Neural crest cell (in vitro differentiated cells): ENCODE data around the gene KCNIP3. TPM values are rescaled to one million over a fixed set of nuclear protein-coding genes. Genes with fewer than 3 reads are reported as not detected.

Experiments
- DNase-seq: peaks from one replicate; pipeline ENCODE4 v3.0.0; 2021; ENCODE audit warnings: low read depth, mixed read lengths, low spot score
- H3K27ac Mint-ChIP-seq: one replicate; pipeline ENCODE4 v1.8.0; 2021; ENCODE audit warnings: mild to moderate bottlenecking, mixed read lengths; ENCODE audit not compliant: unreplicated experiment
- H3K27me3 Mint-ChIP-seq: 2 replicates; pipeline ENCODE4 v1.8.0; 2021; ENCODE audit warnings: low read depth, mild to moderate bottlenecking, mixed read lengths
- H3K36me3 Mint-ChIP-seq: 2 replicates; pipeline ENCODE4 v1.8.0; 2021; ENCODE audit warnings: low read depth, mild to moderate bottlenecking, mixed read lengths
- H3K4me1 Mint-ChIP-seq: 2 replicates; pipeline ENCODE4 v1.8.0; 2021; ENCODE audit warnings: mixed read lengths
- H3K4me3 Mint-ChIP-seq: one replicate; pipeline ENCODE4 v1.8.0; 2021; ENCODE audit warnings: mild to moderate bottlenecking, mixed read lengths
- H3K9me3 Mint-ChIP-seq: 2 replicates; pipeline ENCODE4 v1.8.0; 2021; ENCODE audit warnings: mixed read lengths
- CTCF ChIP-seq: fragments of 200-600 bp; sonication (generic); conservative IDR thresholded peaks from 2 replicates; pipeline ENCODE4 v1.5.0; 2021; ENCODE audit warnings: antibody characterized with exemption, mild to moderate bottlenecking
- total RNA-seq: library from RNA; stranded (reverse); gene quantifications from 2 replicates; pipeline ENCODE4 v1.2.1, GENCODE V29; 2021

KCNIP3 gene
- total RNA-seq, 1 donor from 2014 or later: 2.9 TPM

- H3K27me3 Mint-ChIP-seq: no peaks in the 10 kb centered on the region
- no peak overlapping the region for H3K27ac Mint-ChIP-seq
- no peak for DNase-seq
- no peak overlapping the region for H3K4me3 Mint-ChIP-seq
- no peaks in the 10 kb centered on the region for H3K9me3 Mint-ChIP-seq
- no peak for TF ChIP-seq CTCF
- H3K4me1 Mint-ChIP-seq: no peaks in the 10 kb centered on the region
- H3K36me3 Mint-ChIP-seq: no peaks in the 10 kb centered on the region
These were observed 90.2 kb downstream of the KCNIP3 start for GRCh38 chr2:95387358-95387757.

GRCh38 chr2:95388091-95388692, 91.0 kb downstream of the KCNIP3 start:
- TF ChIP-seq CTCF: no peak
- no peaks in the 10 kb centered on the region for H3K27me3 Mint-ChIP-seq
- H3K36me3 Mint-ChIP-seq: no peaks in the 10 kb centered on the region
- no peak overlapping the region for H3K27ac Mint-ChIP-seq
- H3K4me1 Mint-ChIP-seq: no peaks in the 10 kb centered on the region
- H3K9me3 Mint-ChIP-seq: no peaks in the 10 kb centered on the region
- no peak overlapping the region for H3K4me3 Mint-ChIP-seq
- DNase-seq: no peak

GRCh38 chr2:95388856-95389244, 91.7 kb downstream of the KCNIP3 start:
- Mint-ChIP-seq H3K36me3 (no peaks in the 10 kb centered on the region), H3K4me1 (no peaks in the 10 kb centered on the region), H3K27ac (no peak overlapping the region), H3K4me3 (no peak overlapping the region), H3K27me3 (no peaks in the 10 kb centered on the region), H3K9me3 (no peaks in the 10 kb centered on the region)
- TF ChIP-seq CTCF: no peak
- DNase-seq: no peak

GRCh38 chr2:95389245-95390119, 92.3 kb downstream of the KCNIP3 start:
- H3K27me3 Mint-ChIP-seq: no peaks in the 10 kb centered on the region
- peak; percentile 73 for DNase-seq
- peak overlapping the region; percentile 23 for H3K4me3 Mint-ChIP-seq
- TF ChIP-seq CTCF: peak; percentile 91
- no peaks in the 10 kb centered on the region for H3K4me1 Mint-ChIP-seq
- no peak overlapping the region for H3K27ac Mint-ChIP-seq
- H3K36me3 Mint-ChIP-seq: no peaks in the 10 kb centered on the region
- no peaks in the 10 kb centered on the region for H3K9me3 Mint-ChIP-seq

- H3K36me3 Mint-ChIP-seq: no peaks in the 10 kb centered on the region
- TF ChIP-seq CTCF: no peak
These were observed 93.2 kb downstream of the KCNIP3 start for GRCh38 chr2:95390272-95390880.

More at GRCh38 chr2:95390272-95390880, 93.2 kb downstream of the KCNIP3 start:
- Mint-ChIP-seq H3K27me3 (no peaks in the 10 kb centered on the region), H3K4me1 (no peaks in the 10 kb centered on the region), H3K4me3 (no peak overlapping the region), H3K27ac (no peak overlapping the region), H3K9me3 (no peaks in the 10 kb centered on the region)
- no peak for DNase-seq
